Progenitor cell of endocrine pancreas (in vitro differentiated cells): ENCODE measurements around the gene ADAMTSL3. TPM values are rescaled to one million over a fixed set of nuclear protein-coding genes. Genes with fewer than 3 reads are reported as not detected.

ENCODE experiments used
- DNase-seq: peaks from one replicate; pipeline ENCODE4 v3.0.0; 2021; ENCODE audit warnings: low spot score; ENCODE audit not compliant: unreplicated experiment
- H3K27ac Mint-ChIP-seq: 2 replicates; pipeline ENCODE4 v1.8.0; 2021; ENCODE audit warnings: mild to moderate bottlenecking, moderate library complexity, mixed read lengths
- H3K27me3 Mint-ChIP-seq: 2 replicates; pipeline ENCODE4 v1.8.0; 2021; ENCODE audit warnings: mixed read lengths
- H3K36me3 Mint-ChIP-seq: 2 replicates; pipeline ENCODE4 v1.8.0; 2022; ENCODE audit warnings: mixed read lengths; ENCODE audit not compliant: insufficient read depth
- H3K4me1 Mint-ChIP-seq: 2 replicates; pipeline ENCODE4 v1.8.0; 2021; ENCODE audit warnings: low read depth, mixed read lengths
- H3K4me3 Mint-ChIP-seq: 2 replicates; pipeline ENCODE4 v1.8.0; 2021; ENCODE audit warnings: low read depth, mild to moderate bottlenecking, moderate library complexity, mixed read lengths
- H3K9me3 Mint-ChIP-seq: 2 replicates; pipeline ENCODE4 v1.8.0; 2021; ENCODE audit warnings: low read depth, mixed read lengths
- total RNA-seq: library from RNA; stranded (reverse); gene quantifications from 2 replicates; pipeline ENCODE4 v1.2.1, GENCODE V29; 2021
- TF ChIP-seq, protein P1 (sequence below): fragments of 200-600 bp; sonication (generic); IDR thresholded peaks from one replicate; pipeline ENCODE4 v1.5.0; 2021; ENCODE audit warnings: antibody characterized with exemption, mild to moderate bottlenecking; ENCODE audit not compliant: unreplicated experiment

Gene ADAMTSL3
- total RNA-seq, 1 donor from 2014 or later: 0.24 TPM

DNA sequence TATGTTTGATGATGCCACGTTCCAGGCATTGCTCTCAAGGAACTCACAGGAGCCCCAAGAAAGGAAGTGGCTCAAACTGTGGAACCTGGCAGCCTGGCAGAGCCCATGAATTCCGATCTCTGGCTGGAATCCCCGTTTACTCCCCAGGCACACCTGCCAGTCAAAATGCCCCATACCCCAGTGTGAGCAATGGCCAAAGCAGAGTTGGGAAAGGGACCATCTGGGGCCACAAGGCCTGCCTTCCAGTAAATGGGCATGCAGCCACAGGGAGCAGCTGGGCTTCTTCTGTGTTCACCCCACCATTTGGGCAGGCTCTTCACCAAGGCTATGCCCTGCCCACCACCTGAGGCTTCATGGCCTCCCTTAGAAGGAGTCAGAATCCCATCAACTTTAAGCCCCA is 324.7 kb downstream of the ADAMTSL3 start:
- no peak for DNase-seq
- TF ChIP-seq, protein P1, sequence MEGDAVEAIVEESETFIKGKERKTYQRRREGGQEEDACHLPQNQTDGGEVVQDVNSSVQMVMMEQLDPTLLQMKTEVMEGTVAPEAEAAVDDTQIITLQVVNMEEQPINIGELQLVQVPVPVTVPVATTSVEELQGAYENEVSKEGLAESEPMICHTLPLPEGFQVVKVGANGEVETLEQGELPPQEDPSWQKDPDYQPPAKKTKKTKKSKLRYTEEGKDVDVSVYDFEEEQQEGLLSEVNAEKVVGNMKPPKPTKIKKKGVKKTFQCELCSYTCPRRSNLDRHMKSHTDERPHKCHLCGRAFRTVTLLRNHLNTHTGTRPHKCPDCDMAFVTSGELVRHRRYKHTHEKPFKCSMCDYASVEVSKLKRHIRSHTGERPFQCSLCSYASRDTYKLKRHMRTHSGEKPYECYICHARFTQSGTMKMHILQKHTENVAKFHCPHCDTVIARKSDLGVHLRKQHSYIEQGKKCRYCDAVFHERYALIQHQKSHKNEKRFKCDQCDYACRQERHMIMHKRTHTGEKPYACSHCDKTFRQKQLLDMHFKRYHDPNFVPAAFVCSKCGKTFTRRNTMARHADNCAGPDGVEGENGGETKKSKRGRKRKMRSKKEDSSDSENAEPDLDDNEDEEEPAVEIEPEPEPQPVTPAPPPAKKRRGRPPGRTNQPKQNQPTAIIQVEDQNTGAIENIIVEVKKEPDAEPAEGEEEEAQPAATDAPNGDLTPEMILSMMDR: no peak
- H3K9me3 Mint-ChIP-seq: peaks cover 25% of the 10 kb centered on the region
- H3K36me3 Mint-ChIP-seq: peaks cover 4% of the 10 kb centered on the region
- no peak overlapping the region for H3K4me3 Mint-ChIP-seq
- H3K27me3 Mint-ChIP-seq: no peaks in the 10 kb centered on the region
- H3K4me1 Mint-ChIP-seq: no peaks in the 10 kb centered on the region
- no peak overlapping the region for H3K27ac Mint-ChIP-seq

DNA sequence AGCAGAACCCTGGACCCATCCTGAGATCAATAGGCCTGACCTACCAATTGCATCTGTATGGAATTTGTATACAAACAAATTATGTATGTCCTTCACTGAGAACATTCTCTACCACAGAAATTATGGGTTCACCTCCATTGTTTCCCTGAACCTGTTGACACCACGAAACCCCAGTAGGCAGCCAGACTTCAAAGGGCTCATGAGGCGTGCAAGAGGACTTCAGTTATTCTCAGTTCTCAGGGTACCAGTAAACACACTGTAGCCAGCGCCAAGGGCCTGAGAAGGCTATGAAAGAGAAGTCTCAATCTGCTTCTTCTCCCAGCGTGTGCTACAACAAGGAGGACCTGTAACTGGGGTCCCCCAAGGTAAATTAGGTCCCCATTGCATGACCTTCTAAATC is 326.7 kb downstream of the ADAMTSL3 start:
- peaks cover 4% of the 10 kb centered on the region for H3K36me3 Mint-ChIP-seq
- TF ChIP-seq, protein P1: no peak
- H3K9me3 Mint-ChIP-seq: peaks cover 20% of the 10 kb centered on the region
- no peak for DNase-seq
- no peaks in the 10 kb centered on the region for H3K27me3 Mint-ChIP-seq
- H3K4me3 Mint-ChIP-seq: no peak overlapping the region
- no peak overlapping the region for H3K27ac Mint-ChIP-seq
- H3K4me1 Mint-ChIP-seq: no peaks in the 10 kb centered on the region

DNA sequence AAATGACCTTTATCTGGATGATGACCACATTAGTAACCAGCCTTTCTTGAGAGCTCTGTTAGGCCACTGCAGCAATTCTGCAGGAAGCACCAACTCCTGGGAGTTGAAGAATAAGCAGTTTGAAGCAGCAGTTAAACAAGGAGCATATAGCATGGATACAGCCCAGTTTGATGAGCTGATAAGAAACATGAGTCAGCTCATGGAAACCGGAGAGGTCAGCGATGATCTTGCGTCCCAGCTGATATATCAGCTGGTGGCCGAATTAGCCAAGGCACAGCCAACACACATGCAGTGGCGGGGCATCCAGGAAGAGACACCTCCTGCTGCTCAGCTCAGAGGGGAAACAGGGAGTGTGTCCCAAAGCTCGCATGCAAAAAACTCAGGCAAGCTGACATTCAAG is 328.8 kb downstream of the ADAMTSL3 start:
- H3K4me1 Mint-ChIP-seq: no peaks in the 10 kb centered on the region
- H3K27ac Mint-ChIP-seq: no peak overlapping the region
- TF ChIP-seq, protein P1: no peak
- DNase-seq: no peak
- H3K27me3 Mint-ChIP-seq: peaks cover 4% of the 10 kb centered on the region
- H3K9me3 Mint-ChIP-seq: peaks cover 4% of the 10 kb centered on the region
- no peak overlapping the region for H3K4me3 Mint-ChIP-seq
- H3K36me3 Mint-ChIP-seq: no peaks in the 10 kb centered on the region

DNA sequence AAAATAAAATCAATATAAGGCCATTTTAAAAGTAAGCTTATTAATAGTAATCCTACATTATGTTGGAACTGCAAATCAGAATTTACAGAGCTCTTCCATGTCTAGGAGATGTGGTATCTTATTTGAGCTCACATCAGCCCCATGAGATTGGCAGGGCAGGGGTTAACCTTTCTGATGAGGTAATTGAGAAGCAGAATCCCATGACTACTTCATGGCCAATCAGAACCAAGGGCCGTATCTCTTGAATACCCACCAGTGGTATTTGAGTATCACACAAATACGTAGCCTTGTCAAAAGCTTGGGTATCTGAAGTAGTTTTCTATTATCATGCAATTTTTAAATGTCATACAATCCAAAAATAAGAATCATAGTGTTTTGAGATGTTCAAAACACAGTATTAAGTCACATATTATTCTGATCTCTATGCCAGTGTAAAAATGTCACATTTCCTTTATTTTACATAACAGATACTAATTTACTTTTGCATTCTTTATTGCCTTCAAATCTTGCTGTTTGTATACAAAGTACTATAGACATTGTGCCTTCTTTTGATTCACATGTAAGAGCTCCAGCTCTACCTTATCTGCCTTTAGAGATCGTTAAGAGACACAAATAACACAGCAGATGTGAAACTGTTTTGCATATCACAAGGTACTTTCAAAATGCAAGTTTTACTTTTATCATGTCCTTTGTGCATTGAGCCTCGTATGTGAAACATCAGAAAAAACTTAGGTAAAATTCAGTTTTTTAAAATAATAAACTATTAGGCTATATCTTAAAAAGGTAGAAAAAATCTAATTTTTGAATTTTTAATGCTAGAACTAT is 329.9 kb downstream of the ADAMTSL3 start:
- no peaks in the 10 kb centered on the region for H3K4me1 Mint-ChIP-seq
- no peak overlapping the region for H3K4me3 Mint-ChIP-seq
- peaks cover 4% of the 10 kb centered on the region for H3K9me3 Mint-ChIP-seq
- no peak overlapping the region for H3K27ac Mint-ChIP-seq
- no peaks in the 10 kb centered on the region for H3K36me3 Mint-ChIP-seq
- no peak for DNase-seq
- TF ChIP-seq, protein P1: no peak
- peaks cover 4% of the 10 kb centered on the region for H3K27me3 Mint-ChIP-seq

DNA sequence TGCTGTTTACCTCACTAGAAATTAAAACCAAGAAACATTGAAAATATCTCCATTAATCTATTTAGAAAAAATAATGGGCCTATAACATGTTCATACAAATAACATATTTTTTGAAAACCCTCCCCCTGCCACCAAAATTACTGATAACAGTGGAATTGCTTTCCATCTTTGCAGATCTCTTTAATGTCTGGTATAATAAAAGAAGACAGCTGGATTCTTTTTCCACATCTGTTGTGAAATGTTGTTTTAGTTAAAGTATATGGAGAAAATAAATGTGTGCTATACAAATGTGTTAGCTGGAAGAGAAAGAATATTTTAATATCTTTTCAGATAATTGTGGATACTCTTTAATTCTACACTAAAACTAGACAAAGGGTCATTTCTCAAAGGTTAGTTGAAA is 330.7 kb downstream of the ADAMTSL3 start:
- no peak for DNase-seq
- peaks cover 4% of the 10 kb centered on the region for H3K27me3 Mint-ChIP-seq
- H3K27ac Mint-ChIP-seq: no peak overlapping the region
- H3K4me3 Mint-ChIP-seq: no peak overlapping the region
- no peaks in the 10 kb centered on the region for H3K36me3 Mint-ChIP-seq
- no peaks in the 10 kb centered on the region for H3K4me1 Mint-ChIP-seq
- H3K9me3 Mint-ChIP-seq: no peaks in the 10 kb centered on the region
- TF ChIP-seq, protein P1: no peak
